BE2C (cell line): ENCODE results near the gene TRRAP.

ENCODE experiments used
- DNase-seq: peaks from one replicate; pipeline ENCODE4 v3.0.0-alpha.2; 2020
- H3K27me3 ChIP-seq: fragments of 250-450 bp; sonication (Bioruptor Pico); 2 replicates; pipeline ENCODE4 v1.5.1; 2020; ENCODE audit warnings: mild to moderate bottlenecking
- H3K36me3 ChIP-seq: fragments of 250-450 bp; sonication (Bioruptor Pico); 2 replicates; pipeline ENCODE4 v1.5.1; 2020; ENCODE audit warnings: mild to moderate bottlenecking
- H3K4me1 ChIP-seq: fragments of 250-450 bp; sonication (Bioruptor Pico); 2 replicates; pipeline ENCODE4 v1.5.1; 2020
- H3K4me3 ChIP-seq: 2 replicates; pipeline ENCODE4 v1.5.1; 2011; ENCODE audit warnings: low read depth, low read length
- H3K9me3 ChIP-seq: fragments of 250-450 bp; sonication (Bioruptor Pico); 2 replicates; pipeline ENCODE4 v1.5.1; 2020
- TF ChIP-seq, protein P1 (sequence below): IDR thresholded peaks from 2 replicates; pipeline ENCODE4 v1.5.1; 2012; ENCODE audit warnings: mild to moderate bottlenecking, low read depth, low read length

TRRAP gene

DNA sequence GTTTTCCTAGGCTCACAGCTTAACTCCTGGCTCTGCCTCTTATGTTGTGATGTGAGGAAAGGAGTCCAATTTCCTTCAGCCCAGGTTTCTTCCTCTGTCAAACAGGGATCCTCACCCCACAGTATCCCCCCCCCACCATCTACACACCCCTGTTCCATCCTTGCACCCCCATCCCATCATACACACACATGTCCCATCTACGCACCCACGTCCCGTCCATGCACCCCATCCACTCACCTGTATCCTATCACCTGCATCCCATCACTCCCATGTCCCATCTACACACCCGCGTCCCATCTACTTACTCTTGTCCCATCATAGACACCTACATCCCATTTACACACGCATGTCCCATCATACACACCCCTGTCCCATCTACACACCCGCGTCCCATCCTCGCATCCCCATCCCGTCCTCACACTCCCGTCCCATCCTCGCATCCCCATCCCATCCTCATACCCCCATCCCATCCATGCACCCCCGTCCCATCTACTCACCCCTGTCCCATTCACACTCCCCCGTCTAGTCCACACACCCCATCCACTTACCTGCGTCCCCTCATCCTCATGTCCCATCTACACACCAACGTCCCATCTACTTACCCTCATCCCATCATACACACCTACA lies 117.3 kb downstream of the TRRAP start:
- Histone ChIP-seq H3K27me3 (no peaks in the 10 kb centered on the region), H3K36me3 (peaks cover 68% of the 10 kb centered on the region), H3K9me3 (no peaks in the 10 kb centered on the region), H3K4me3 (no peak overlapping the region), H3K4me1 (no peaks in the 10 kb centered on the region)
- TF ChIP-seq, protein P1, sequence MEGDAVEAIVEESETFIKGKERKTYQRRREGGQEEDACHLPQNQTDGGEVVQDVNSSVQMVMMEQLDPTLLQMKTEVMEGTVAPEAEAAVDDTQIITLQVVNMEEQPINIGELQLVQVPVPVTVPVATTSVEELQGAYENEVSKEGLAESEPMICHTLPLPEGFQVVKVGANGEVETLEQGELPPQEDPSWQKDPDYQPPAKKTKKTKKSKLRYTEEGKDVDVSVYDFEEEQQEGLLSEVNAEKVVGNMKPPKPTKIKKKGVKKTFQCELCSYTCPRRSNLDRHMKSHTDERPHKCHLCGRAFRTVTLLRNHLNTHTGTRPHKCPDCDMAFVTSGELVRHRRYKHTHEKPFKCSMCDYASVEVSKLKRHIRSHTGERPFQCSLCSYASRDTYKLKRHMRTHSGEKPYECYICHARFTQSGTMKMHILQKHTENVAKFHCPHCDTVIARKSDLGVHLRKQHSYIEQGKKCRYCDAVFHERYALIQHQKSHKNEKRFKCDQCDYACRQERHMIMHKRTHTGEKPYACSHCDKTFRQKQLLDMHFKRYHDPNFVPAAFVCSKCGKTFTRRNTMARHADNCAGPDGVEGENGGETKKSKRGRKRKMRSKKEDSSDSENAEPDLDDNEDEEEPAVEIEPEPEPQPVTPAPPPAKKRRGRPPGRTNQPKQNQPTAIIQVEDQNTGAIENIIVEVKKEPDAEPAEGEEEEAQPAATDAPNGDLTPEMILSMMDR: no peak
- DNase-seq: no peak

DNA sequence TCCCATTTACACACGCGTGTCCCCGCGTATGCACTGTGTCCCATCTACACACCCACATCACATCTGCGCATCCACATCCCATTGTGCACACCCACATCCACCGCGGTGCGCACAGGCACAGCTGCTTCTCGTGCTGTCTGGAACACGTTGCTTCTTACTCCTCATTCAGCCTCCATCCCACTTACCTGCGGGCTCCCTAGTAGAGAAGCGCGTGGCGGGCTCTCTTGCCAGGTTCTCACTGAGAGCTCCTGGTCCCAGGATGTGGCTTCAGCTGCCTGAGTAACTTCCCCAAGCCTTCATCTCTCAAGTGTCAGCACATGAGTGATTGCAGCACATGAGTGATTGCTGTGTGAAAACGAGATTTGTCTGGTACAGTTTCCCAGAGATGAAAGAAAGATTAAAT lies 117.8 kb downstream of the TRRAP start:
- Histone ChIP-seq H3K4me1 (no peaks in the 10 kb centered on the region), H3K4me3 (no peak overlapping the region), H3K27me3 (no peaks in the 10 kb centered on the region), H3K9me3 (no peaks in the 10 kb centered on the region), H3K36me3 (peaks cover 69% of the 10 kb centered on the region)
- TF ChIP-seq, protein P1: no peak
- DNase-seq: no peak

DNA sequence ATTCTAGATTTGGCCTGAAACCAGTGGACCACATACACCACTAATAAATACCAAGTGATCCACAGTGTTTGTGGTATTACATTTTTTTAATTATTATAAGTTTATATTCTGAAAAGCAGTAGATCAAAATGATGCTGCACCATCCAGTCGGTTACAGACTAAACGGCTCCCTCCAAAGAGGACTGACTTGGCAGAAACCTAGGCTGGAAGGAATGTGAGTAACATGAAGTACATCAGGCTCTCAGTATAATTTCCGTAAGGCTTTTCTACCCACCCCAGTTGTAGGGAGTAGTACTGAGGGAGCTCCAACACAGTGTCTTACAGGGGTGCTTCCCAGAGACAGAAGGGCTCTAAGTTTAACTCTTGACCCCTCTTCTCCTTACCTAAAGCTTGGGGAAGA lies 119.5 kb downstream of the TRRAP start:
- no peak for DNase-seq
- TF ChIP-seq, protein P1: no peak
- peaks cover 53% of the 10 kb centered on the region for H3K36me3 ChIP-seq
- no peaks in the 10 kb centered on the region for H3K27me3 ChIP-seq
- no peaks in the 10 kb centered on the region for H3K4me1 ChIP-seq
- H3K4me3 ChIP-seq: no peak overlapping the region
- no peaks in the 10 kb centered on the region for H3K9me3 ChIP-seq

DNA sequence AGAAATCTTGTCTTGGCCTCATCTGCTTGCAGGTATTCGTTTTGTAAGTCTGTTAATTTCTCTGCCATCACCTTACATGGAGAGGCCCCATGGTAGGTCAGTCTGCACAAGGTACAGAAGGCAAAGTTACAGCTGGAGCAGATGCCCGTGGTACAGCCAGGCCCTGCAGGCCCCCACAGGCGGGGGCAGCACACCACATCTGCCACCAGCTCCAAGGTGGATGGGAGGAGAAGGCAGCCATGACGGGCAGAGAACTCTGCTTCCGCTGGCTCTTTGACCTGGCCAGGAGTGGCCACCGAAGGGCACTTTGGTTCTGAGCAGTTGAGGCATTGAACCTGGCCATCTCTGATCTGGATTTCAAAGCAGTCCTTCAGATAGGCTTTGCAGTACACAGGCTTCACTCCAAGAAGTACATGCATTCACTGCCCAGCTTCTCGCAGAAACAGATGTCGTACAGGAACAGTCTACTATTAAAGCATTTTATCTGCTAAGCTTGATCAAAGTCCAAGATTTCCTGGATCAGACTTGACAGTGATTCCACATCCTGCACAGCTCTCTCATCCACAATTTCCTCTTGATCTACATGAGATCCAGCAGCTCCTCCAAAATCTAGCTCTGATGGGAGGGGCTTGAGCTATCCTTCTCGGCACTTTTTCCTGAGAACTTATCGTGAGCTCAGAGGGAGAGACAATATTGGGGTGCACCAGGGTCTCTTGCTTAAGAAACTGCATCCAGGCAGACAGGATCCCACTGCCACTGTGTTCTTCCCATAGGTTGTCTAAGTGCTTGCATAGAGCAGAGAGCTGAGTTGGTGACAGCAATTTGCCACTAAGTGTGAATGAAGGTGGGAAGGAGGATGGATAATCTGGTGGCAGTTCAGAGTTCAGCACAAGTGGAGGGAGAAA lies 120.7 kb downstream of the TRRAP start:
- TF ChIP-seq, protein P1: no peak
- H3K9me3 ChIP-seq: no peaks in the 10 kb centered on the region
- H3K4me1 ChIP-seq: no peaks in the 10 kb centered on the region
- H3K27me3 ChIP-seq: no peaks in the 10 kb centered on the region
- peaks cover 49% of the 10 kb centered on the region for H3K36me3 ChIP-seq
- no peak for DNase-seq
- H3K4me3 ChIP-seq: no peak overlapping the region

DNA sequence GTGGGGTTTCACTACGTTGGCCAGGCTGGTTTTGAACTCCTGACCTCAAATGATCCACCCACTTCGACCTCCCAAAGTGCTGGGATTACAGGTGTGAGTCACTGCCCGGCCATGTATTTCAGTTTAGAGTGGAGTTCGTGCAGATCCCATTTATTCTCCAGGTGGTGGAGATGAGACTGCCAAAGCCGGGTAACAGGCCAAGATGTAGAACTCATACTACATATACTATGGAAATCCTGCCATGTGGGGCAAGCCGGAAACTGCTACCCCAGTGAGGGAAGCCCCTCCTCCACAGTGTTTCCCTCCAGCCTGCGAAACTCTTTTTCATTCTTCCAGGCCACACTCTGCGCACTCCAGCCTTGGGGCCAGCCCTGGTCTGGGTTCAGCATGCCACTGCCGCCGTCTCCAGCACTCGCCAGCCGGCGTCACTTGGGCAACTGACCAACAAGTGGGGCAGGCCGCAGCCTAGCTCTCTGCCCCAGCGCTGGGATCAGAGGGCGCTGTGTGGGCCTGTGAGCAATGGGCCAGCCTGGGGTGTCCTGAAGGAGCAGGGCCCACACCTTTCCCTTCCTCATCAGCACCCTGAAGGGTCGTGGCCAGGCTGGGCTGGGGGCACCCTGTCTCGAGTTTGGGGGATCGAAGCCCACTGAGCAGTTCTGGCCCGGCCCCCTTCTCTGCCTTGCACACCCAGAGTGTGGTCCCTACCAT lies 122.0 kb downstream of the TRRAP start:
- H3K9me3 ChIP-seq: no peaks in the 10 kb centered on the region
- no peak for DNase-seq
- no peaks in the 10 kb centered on the region for H3K4me1 ChIP-seq
- no peaks in the 10 kb centered on the region for H3K27me3 ChIP-seq
- H3K4me3 ChIP-seq: no peak overlapping the region
- peaks cover 49% of the 10 kb centered on the region for H3K36me3 ChIP-seq
- TF ChIP-seq, protein P1: no peak
